Measurements from ENCODE around the gene DLK1. TPM values are rescaled to one million over a fixed set of nuclear protein-coding genes. Genes with fewer than 3 reads are reported as not detected.

DLK1 gene
- total RNA-seq, 1 donor = 0.09 TPM

DNA sequence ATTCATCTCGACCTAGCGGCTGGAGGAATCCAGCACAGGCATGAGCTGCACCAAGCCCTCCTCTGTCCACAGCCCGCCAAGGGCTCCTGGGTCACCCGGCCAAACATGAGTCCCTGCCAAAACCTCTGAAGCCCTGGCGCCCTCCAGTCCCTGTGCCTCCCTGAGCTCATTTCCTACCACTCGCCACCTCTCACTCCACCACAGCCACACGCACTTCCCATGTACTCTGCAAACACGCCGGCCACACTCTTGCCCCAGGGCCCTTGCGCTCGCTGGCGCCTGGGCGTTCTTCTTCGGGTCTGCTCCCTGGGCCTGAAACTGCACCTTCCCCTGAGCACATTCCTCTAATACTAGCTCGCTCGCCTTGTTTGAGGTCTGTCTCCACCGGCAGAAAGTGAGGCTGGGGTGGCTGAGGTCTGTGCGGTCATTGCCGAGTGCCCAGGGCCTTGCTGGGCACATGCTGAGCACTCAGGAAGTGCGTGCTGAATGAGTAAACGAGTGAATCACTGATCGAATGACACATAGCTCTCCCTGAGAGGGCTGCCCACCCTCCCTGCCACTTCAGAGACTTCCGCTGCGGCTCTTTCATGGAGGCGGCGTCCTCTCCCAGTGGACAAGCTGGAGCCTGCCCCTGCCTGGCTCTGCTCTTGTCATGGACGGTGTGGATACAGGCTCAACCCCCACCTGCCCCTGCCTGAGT lies 33.7 kb upstream of the DLK1 start:
- DNase-seq (ENCODE audit: low read depth) = peak; percentile 50
- H3K4me3 ChIP-seq (ENCODE audit: low read depth, low read length) = no peak overlapping the region
- TF ChIP-seq, protein P1, sequence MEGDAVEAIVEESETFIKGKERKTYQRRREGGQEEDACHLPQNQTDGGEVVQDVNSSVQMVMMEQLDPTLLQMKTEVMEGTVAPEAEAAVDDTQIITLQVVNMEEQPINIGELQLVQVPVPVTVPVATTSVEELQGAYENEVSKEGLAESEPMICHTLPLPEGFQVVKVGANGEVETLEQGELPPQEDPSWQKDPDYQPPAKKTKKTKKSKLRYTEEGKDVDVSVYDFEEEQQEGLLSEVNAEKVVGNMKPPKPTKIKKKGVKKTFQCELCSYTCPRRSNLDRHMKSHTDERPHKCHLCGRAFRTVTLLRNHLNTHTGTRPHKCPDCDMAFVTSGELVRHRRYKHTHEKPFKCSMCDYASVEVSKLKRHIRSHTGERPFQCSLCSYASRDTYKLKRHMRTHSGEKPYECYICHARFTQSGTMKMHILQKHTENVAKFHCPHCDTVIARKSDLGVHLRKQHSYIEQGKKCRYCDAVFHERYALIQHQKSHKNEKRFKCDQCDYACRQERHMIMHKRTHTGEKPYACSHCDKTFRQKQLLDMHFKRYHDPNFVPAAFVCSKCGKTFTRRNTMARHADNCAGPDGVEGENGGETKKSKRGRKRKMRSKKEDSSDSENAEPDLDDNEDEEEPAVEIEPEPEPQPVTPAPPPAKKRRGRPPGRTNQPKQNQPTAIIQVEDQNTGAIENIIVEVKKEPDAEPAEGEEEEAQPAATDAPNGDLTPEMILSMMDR (IDR thresholded peaks at IDR 0.05; ENCODE audit: insufficient read depth, low read length) = no peak

DNA sequence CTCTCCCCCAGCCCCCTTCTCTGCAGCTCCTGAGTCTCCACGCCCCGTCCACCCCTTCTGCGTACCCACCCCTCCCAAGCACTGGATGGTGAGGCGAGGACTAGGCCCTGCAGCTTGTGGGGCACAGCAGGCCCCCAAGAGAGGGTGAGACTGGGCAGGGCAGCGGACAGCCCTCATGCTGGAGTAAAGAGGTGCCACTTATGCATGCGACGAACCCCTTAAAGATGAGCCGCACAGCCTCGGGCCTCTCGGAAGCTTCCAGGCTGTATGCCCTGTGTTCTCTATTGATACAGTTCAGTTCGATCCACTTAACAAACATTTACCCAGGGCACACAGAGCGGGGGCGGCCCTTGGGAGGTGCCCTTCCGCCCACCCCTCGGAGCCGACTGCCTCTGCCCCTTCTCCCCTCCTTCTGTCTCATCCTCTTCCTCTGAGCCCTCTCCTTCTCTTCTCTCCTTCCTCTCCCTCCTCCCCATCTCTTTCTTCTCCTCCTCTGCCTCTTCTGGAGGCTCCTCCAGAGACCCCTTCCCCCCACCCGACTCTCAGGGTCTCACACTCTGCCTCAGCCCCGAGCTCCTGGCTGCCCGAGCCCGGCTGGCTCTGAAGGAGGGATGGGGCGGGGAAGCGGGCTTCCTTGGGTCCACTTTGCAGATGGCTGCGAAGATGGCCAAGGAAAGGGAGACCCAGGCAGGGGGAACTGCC lies 32.7 kb upstream of the DLK1 start:
- no peak overlapping the region for H3K4me3 ChIP-seq (ENCODE audit: low read depth, low read length)
- DNase-seq (ENCODE audit: low read depth) = no peak
- TF ChIP-seq, protein P1 (IDR thresholded peaks at IDR 0.05; ENCODE audit: insufficient read depth, low read length) = no peak

DNA sequence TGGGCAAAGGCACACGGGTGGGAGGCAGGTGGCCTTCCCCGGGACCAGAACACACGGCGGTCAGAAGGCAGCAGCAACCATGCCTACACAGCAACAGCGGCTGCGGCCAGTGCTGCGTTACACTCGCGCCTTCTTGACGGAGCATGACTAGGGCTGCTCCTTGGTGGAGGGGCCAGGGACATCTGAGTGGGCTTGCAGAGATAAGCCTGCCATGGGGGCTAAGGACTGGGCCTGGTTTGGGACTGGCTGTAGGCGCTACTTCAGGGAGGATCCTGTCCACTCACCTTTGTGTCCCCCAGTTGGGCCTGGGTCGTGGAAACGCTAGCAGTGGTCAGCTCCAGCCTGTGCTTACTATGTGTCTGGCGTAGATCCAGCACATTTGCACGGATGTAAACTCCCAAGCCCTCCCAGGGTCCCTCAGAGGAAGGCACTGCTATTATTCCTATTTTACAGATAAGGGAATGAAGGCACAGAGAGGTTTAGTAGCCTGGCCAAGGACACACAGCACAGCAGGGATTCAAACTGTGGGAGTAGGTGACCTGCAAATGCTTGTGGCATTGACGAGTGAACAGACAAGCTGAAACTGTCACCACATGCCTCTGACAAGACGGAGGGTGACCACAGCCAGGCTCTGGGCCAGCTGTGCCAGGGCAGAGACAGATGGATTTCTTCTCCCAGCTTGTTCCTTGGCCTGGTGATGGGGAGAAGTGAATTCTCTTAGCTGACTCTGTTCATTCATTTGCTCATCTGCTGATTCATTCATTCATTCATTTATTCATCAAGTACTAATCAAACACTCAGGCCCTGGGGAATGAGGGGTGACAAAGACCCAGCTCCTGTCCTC lies 31.9 kb upstream of the DLK1 start:
- DNase-seq (ENCODE audit: low read depth) = no peak

DNA sequence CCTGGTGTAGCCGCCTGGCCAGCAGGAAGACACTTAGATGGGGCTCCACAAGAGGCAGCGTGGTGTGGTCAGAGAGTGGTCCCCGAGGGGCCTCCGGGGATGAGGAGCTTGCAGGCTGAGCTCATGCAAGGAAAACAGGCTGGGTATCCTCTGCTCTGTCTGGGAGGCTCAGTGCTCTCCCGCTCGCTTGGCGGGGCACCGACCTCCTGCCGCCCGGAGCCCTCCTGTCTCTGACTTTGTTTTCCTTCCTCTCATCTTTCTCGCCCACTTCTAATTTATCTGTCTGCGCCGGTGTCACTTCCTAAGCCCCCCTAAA lies 31.3 kb upstream of the DLK1 start:
- H3K4me3 ChIP-seq (ENCODE audit: low read depth, low read length) = no peak overlapping the region
- DNase-seq (ENCODE audit: low read depth) = no peak
- TF ChIP-seq, protein P1 (IDR thresholded peaks at IDR 0.05; ENCODE audit: insufficient read depth, low read length) = no peak

More for the DNA sequence above, 31.9 kb upstream of the DLK1 start:
- TF ChIP-seq, protein P1 (IDR thresholded peaks at IDR 0.05; ENCODE audit: insufficient read depth, low read length) = no peak
- H3K4me3 ChIP-seq (ENCODE audit: low read depth, low read length) = no peak overlapping the region

DNA sequence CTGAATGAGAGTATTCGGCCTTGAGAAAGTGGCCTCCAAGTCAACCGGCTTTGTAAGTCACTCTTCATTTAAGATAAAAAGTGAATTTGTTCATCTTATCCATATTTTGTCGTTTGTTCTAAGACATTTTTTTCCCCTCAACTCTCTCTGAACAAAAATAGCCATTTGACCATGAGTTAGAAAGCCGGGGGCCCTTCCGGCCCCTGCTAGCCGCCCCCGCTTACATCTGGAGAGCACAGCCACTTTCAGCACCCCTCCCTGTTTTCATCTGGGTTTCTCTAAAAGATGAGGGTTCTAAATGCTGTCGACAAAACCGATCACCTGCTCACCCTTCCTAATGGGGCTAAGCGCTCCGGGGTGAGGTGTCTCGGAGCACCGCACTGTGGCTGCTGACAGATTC lies 30.7 kb upstream of the DLK1 start:
- DNase-seq (ENCODE audit: low read depth) = no peak
- TF ChIP-seq, protein P1 (IDR thresholded peaks at IDR 0.05; ENCODE audit: insufficient read depth, low read length) = no peak
- no peak overlapping the region for H3K4me3 ChIP-seq (ENCODE audit: low read depth, low read length)

DNA sequence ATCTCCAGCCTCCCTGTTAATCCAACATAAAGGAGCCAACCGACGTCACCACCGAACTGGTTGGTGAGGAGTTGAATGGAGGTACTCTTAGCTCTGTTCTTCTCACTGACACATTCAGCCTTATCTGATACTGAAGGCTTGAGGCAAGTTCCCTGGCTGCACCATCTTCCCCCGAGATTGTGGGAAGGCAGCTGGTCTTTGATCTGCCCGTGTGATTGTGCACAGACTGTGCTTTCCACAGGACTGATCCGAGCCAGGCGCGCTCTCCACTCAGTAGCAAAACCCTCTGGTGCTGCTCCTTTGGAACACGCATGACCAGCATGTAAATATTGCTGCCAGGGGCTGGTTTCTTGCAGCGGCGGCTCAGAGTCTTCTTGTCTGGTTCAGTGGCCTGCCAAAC lies 30.1 kb upstream of the DLK1 start:
- no peak overlapping the region for H3K4me3 ChIP-seq (ENCODE audit: low read depth, low read length)
- peak; percentile 15 for DNase-seq (ENCODE audit: low read depth)
- TF ChIP-seq, protein P1 (IDR thresholded peaks at IDR 0.05; ENCODE audit: insufficient read depth, low read length) = no peak
